Measurements from ENCODE around the gene COL10A1. TPM values are rescaled to one million over a fixed set of nuclear protein-coding genes. Genes with fewer than 3 reads are reported as not detected.

COL10A1 gene
- total RNA-seq, 1 experiment from 2014 or later, result not detected

GRCh38 chr6:116105247-116105646 is 20.7 kb downstream of the COL10A1 start:
- Histone ChIP-seq H2AFZ (ENCODE audit: low read length) (no peak overlapping the region), H3K9me3 (ENCODE audit: control insufficient read depth, low read depth, low read length) (no peaks in the 10 kb centered on the region), H2BK120ac (ENCODE audit: low read depth, low read length, poor library complexity, severe bottlenecking) (no peak overlapping the region), H3K14ac (ENCODE audit: insufficient read depth, low read length) (no peak overlapping the region), H2BK20ac (ENCODE audit: low read depth, low read length, poor library complexity, severe bottlenecking) (no peak overlapping the region), H4K20me1 (ENCODE audit: control insufficient read depth, insufficient read depth, insufficient read length) (no peaks in the 10 kb centered on the region), H4K5ac (ENCODE audit: insufficient read length, low read depth, low read length) (no peak overlapping the region), H3T11ph (ENCODE audit: low read length) (no peak overlapping the region), H3K79me1 (ENCODE audit: insufficient read depth, low read depth, low read length, poor library complexity, severe bottlenecking) (no peaks in the 10 kb centered on the region), H3K4me2 (ENCODE audit: insufficient read depth, insufficient read length, low read length) (no peak overlapping the region), H3K9ac (ENCODE audit: extremely low read depth, insufficient read length, low read length) (no peak overlapping the region), H2BK15ac (ENCODE audit: low read depth, low read length) (no peak overlapping the region), H3K27me3 (ENCODE audit: insufficient read depth, low read length) (no peaks in the 10 kb centered on the region), H2BK5ac (ENCODE audit: insufficient read length, low read length) (no peak overlapping the region), H4K91ac (ENCODE audit: insufficient read length, low read depth, low read length) (no peak overlapping the region), H3K4me1 (ENCODE audit: insufficient read depth, low read length) (peaks cover 10% of the 10 kb centered on the region), H2AK5ac (ENCODE audit: insufficient read length, low read length) (no peak overlapping the region), H4K8ac (replicated peaks; ENCODE audit: insufficient read length, low read depth, low read length) (no peak overlapping the region), H3K79me2 (ENCODE audit: insufficient read depth, low read length) (peaks cover 4% of the 10 kb centered on the region; the same call in 1 of the 2 replicates), H3K56ac (ENCODE audit: insufficient read length, low read depth, low read length) (no peak overlapping the region), H2BK12ac (ENCODE audit: insufficient read length, low read depth, low read length) (no peak overlapping the region), H3K23ac (ENCODE audit: insufficient read length, low read depth, low read length) (no peak overlapping the region), H3K23me2 (ENCODE audit: insufficient read length, low read depth, low read length, poor library complexity, severe bottlenecking) (no peaks in the 10 kb centered on the region), H3K18ac (ENCODE audit: insufficient read length, low read depth, low read length) (no peak overlapping the region), H3K4ac (ENCODE audit: low read depth, low read length) (no peak overlapping the region), H3K27ac (ENCODE audit: insufficient read length, low read depth, low read length) (no peak overlapping the region)
- Mint-ChIP-seq H3K4me1 (peaks cover 75 to 76% of the 10 kb centered on the region in 2 experiments), H3K27ac (peak overlapping the region; percentile 61 to 95 (median 94); a peak in 5 of 7 replicates), H3K4me3 (no peak overlapping the region), H3K9me3 (no peaks in the 10 kb centered on the region; a peak in 1 of 5 replicates), H3K36me3 (ENCODE audit: insufficient read depth in 1 of 3, low read depth in 3 of 3) (peaks cover 8 to 39% (median 19%) of the 10 kb centered on the region in 3 experiments; a peak in 6 of 7 replicates), H3K27me3 (ENCODE audit: low read depth) (no peaks in the 10 kb centered on the region; the same call in 1 of the 2 replicates)
- TF ChIP-seq CTCF (conservative IDR thresholded peaks at IDR 0.05), result no peak
- no peak for DNase-seq
- no CpG with 5 or more reads among the region's 3 CpGs for WGBS (ENCODE audit: extremely low coverage, insufficient read length, low lambda C conversion rate)
